ENCODE results near the gene AJM1.
"Not testable (repeated sequence)": the region's sequence is repeated elsewhere in the genome, so short reads cannot be mapped to it uniquely, and the experiment has no call there.

AJM1 gene

GRCh38 chr9:136842380-136842948 is at the start of gene AJM1:
AJM1 (plus strand) TSS chr9:136842478; CDS start chr9:136844415, 1,937 bp downstream.
- peak; percentile 90 for DNase-seq (ENCODE audit: low read depth, low spot score)

- no peak for DNase-seq (ENCODE audit: low read depth, low spot score)
Measured at GRCh38 chr9:136793086-136793946, 49.0 kb upstream of the AJM1 start.

DNA sequence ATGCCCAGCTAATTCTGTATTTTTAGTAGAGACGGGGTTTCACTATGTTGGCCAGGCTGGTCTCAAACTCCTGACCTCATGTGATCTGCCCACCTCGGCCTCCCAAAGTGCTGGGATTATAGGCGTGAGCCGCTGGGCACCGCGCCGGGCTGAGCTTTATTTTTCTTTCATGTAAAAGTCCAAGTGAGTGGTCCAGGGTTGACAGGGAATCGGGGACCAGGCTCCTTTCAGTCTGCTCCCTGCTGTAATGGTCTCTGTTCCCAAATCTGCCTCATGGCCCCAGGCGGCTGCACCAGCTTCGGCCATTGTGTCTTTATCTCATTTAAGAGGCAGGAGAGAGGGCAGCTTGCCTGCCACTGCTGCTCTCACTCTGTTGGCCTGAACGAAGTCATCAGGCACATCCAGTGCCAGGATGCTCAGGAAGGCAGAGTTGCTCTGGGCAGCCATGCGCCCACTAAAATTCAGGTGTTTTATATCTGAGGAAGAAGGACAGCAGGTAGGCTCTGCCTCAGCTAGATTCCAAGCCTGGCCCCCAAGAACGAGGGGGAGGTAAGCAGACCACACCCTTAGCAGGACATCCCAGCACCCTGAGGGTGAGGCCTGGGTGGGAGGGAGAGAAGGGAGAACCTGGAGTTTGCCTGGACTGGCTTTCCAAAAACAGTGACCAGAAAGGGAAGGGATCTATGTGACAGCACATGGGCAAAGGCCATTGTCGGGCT is 47.8 kb upstream of the AJM1 start:
- DNase-seq (ENCODE audit: low read depth, low spot score), result no peak

DNA sequence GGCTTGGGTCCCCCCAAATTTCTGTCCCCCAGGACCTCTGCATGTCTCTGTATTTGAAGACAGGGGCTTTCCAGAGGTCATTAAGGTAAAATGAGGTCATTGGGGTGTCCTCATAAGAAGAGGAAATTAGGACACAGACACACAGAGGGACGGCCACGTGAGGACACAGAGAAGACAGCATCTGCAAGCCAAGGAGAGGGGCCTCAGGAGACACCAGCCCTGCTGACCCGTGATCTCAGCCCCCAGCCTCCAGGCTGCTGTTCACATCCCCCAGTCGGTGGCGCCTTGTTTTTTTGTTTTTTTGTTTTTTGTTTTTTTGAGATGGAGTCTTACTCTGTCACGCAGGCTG is 47.3 kb upstream of the AJM1 start:
- DNase-seq (ENCODE audit: low read depth, low spot score), result no peak

DNA sequence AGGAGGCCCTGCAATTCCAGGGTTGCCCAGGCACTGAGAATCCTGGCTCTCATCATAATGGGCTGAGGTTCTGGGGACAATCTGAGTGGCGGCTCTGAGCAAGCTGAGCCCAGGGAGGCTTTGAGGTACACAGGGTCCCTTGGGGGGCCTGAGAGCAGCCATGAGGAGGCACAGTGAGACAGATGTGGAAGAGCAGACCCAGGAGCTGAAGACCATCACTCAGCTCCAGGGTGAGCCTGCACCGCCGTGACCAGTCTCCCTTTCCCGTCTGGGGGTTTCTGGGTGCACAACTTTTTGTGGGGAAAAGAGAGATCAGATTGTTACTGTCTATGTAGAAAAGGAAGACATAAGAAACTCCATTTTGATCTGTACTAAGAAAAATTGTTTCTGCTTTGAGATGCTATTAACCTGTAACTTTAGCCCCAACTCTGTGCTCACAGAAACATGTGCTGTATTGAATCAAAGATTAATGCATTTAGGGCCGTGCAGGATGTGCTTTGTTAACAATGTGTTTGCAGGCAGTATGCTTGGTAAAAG is 46.0 kb upstream of the AJM1 start, which contains the start of gene CCDC183:
TSS of gene CCDC183 (plus strand) at position 101 of the 537 bp plus-strand sequence. CDS start at position 161, 60 bp downstream.
- no peak for DNase-seq (ENCODE audit: low read depth, low spot score)

- DNase-seq (ENCODE audit: low read depth, low spot score), result peak; percentile 51
Measured at GRCh38 chr9:136796775-136797347, 45.4 kb upstream of the AJM1 start.

- DNase-seq (ENCODE audit: low read depth, low spot score), result no peak
Measured at GRCh38 chr9:136798708-136799078, 43.6 kb upstream of the AJM1 start.

DNA sequence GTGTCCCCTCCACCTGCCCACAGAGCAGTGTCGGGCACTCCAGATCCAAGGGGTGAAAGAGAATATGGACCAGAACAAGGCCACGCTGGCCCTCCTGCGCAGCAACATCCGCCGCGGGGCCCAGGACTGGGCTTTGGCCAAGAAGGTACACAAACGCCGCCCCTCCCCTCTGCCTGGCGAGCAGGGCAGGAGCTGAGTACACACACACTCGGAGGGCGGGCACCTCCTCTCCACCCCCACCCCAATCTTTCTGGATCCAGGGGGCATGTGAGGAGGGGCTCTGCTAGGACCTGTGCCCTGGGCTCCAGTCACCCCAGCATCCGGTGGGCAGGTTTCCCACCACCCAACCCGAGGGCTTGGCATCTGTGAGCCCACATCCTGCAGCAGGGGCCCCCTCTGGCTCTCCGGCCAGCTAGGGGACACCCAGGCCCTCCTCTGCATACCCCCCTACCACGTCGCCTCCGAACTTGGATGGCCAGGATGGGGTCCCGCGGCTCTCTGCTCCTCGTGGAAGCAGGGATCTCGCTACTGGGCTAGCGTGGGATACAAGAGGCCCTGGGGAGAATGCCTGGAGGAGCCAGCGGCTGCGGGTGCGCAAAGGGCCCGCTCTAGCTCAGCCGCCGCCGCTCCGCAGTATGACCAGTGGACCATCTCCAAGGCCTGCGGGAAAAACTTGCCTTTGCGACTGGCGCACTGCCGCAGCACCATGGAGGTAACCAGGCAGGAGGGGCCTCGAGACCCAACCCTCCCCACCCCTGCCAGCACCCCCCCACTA is 43.0 kb upstream of the AJM1 start:
- no peak for DNase-seq (ENCODE audit: low read depth, low spot score)

GRCh38 chr9:136799854-136800657 is 42.2 kb upstream of the AJM1 start:
- DNase-seq (ENCODE audit: low read depth, low spot score), result peak; percentile 81

GRCh38 chr9:136802321-136802720 is 40.0 kb upstream of the AJM1 start:
- DNase-seq (ENCODE audit: low read depth, low spot score), result no peak

GRCh38 chr9:136803009-136803550 is 39.2 kb upstream of the AJM1 start:
- DNase-seq (ENCODE audit: low read depth, low spot score), result not testable (repeated sequence)

DNA sequence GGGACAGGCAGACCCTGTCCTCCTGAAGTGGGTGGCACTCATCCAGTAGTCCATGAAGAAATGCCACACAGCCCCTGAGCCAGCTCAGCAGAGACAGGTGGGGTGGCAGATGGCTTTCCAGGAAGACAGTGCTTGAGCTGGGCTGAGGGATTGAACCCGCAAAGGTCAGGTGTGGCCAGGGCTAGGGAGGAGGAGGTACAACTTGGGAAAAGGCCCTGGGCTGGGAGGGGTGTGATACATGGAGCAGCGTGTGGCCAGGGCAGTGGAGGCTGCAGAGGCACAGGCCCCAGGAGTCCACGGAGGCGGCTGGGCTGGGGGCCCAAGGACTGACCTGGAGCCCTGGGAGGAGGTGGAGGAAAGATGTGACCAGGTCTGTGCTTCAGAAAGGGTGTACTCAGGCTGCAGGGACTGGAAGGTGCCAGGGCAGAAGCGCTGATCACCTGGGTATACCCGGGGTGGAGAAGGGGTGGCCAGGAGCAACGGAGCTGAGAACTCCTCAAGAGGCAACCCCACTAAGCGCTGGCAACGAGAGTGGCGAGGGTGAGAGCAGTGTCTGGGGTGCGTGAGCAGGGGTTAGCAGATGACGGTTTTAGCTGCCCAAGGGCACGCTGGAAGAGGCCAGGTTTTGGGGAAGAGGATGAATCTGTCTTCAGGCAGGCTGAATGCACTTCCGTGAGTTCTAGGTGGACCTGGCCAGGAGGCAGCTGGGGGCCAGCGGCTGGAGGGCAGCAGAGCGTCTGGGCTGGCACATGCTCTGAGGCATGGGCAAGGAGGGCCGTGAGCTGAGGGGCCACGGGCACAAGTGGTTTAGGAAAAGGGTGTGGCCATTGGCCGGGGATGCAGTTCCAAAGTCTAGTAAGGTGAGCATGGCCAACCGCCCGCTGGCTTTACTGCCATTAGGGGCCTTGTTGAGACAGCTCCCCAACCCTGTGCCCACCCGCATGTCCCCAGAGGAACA is 38.4 kb upstream of the AJM1 start:
- no peak for DNase-seq (ENCODE audit: low read depth, low spot score)

GRCh38 chr9:136804509-136805206 is 37.6 kb upstream of the AJM1 start:
- no peak for DNase-seq (ENCODE audit: low read depth, low spot score)

- DNase-seq (ENCODE audit: low read depth, low spot score), result no peak
Measured at GRCh38 chr9:136805207-136805740, 37.0 kb upstream of the AJM1 start.

- no peak for DNase-seq (ENCODE audit: low read depth, low spot score)
Measured at GRCh38 chr9:136806067-136806466, 36.2 kb upstream of the AJM1 start.

GRCh38 chr9:136806631-136807201 is 35.6 kb upstream of the AJM1 start:
- no peak for DNase-seq (ENCODE audit: low read depth, low spot score)

DNA sequence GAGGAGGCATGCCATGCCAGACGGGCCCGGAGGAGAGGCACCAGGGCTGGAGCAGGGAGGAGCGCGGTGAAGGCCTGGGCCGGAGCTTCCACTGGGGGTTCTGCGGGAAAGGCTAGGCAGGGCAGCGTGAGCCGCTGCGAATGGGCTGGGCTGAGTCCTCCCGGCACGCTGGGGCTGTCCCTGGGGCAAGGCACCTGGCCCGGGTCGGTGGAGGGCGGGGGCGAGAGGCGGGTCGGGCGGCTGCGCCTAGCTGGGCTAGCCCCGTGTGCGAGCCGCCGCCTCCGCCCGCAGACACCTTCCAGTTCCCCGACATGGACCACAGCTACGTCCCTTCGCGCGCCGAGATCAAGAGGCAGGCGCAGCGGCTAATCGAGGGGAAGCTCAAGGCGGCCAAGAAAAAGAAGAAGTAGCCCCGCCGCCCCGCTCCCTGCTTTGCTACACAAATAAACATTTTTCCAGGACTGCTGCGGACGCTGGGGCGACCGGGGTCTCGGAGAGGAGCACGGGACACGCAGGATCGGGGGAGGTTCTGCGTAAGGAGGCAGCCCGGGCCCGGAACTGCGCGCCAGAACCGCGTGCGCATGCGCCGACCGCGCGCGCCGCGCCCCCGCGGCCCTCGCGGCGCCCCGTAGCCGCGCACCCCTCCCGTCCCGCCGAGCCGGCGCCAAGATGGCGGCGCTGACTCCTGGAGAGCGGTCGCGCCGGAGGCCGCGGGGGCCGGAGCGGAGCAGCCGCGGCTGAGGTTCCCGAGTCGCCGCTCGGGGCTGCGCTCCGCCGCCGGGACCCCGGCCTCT is 34.8 kb upstream of the AJM1 start, which contains the start of gene RABL6:
TSS of gene RABL6 (plus strand) at position 668 of the 794 bp plus-strand sequence. CDS start 249 bp downstream, outside the sequence.
- DNase-seq (ENCODE audit: low read depth, low spot score), result peak; percentile 94

All from astrocyte of the hippocampus (primary cell).